GM10847 (cell line): Measurements from ENCODE around the gene TFAP2A.

Experiments used
- POLR2A ChIP-seq: IDR thresholded peaks from 2 replicates; pipeline ENCODE4 v1.6.1; 2011; ENCODE audit not compliant: insufficient read length; ENCODE audit errors: extremely low read depth

TFAP2A gene

DNA sequence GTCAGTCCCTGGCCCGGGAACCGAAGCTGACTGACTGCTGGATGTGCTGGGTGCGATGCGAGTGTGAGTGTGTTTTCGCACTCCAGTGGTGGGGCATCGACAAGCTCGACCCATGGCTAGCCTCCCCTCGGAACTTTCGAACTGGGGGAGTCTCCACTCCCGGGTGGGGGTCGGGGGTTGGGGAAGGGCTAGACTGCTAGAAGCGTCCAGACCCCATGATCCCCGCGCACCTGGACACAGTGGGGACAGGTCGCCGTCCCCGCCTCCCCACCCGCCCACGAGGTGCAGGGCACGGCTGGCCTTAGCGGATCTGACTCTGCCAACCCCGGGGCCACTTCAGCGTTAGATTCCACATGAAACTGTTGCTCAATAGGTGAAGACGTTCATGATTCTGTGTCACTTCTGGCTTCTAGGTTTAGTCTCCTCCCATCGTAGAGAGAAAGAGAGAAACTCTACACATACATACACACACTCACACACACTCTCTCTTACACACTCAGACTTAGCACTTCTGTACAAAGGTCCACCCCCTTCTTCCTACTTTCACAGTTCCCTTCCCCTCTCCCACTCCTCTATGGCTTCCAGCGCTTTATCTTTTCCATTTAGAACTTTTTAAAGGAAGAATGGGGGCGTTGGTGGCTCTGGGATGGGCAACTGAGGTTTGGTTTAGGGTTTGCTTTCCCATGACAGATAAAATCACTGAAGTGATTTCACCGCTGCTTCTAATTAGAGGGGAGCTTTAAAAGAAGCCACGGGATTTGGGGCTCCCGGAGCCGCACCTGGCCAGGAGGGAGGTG lies 5.1 kb upstream of the TFAP2A start:
- no peak for TF ChIP-seq POLR2A

DNA sequence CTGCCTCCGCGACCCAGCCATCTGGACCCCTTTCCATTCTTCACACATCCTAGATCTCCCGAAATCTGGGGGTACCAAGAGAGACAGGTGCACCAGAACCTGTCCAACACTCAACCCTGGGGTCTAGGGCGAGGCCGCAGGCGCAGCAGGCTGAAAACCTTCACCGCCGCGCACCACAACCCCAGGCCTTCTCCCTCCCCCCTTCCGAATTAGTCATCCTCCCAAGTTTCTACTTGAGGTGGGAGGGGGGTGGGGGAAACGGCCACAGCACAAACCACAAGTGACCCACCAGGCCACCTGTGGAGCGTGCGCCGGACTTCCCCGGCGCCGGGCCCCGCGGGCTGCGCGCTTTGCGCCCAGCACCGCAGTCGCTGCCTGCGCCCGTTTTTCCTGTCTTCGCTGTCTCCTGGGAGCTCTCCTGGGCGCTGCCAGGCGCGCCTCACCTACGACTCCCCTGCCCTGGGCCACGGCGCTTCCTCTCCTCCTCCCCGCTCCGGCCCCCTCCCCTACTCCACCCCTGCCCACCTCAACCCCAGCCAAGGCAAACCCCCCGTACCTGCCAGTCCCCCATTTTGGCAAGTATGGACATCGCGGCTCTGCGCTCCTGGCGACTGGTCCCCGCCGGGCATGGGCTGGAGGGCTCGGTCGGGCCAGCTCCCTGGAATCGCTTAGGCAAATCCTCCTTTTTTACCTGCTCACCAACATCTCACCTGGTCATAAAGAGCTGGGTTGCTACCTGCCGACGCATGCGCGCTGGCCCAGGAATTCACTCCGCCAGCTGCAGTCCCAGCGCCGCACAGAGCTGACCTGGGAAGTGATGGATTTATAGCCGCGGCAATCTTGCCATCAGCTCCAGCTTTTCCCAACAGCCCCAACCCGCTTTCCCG lies 4.2 kb upstream of the TFAP2A start:
- no peak for TF ChIP-seq POLR2A

DNA sequence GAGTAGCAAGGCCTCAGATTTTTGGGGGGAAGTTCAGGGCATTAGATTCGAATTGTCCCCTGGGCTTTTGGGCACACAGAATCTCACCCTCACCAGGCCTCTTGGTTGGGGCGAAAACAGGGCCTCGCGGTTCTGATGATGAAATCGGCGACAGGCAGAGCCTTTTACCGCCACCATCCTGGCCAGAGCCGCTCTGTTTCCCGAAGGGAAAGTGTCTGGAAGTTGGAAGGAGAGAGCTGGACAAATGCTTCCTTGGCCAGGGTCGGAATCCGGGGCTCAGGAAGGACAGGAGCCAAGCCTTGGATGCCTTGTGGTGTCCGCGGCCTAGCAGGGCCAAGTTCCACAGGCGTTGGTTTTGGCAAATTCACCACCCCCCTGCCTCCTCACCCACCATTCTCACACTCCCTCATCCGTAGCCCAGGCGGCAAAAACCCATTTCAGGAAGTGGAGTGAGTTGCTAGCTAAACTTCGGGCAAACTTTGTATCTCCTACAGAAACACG lies 3.5 kb upstream of the TFAP2A start:
- TF ChIP-seq POLR2A, result no peak

DNA sequence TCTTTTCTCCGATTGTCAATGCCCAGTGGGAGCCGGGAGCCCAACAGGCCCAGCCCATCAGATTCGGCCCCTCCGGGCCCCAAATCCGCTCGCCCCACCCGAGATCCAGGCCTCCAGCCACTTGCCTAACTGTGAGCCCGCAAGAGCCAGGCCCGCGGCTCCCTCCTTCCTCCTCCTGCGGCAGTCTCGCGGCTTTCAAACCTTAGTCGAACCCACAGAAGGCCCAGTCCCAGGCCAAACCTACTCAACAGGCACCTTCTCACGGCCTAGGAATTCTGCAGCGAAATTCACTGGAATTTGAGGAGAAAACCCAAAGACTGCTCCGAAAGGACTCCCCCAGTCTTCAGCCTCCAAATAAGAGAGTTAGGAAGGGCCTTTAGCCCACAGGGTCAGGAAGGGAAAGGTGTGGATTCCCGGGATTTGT lies 2.8 kb upstream of the TFAP2A start:
- TF ChIP-seq POLR2A, result no peak

DNA sequence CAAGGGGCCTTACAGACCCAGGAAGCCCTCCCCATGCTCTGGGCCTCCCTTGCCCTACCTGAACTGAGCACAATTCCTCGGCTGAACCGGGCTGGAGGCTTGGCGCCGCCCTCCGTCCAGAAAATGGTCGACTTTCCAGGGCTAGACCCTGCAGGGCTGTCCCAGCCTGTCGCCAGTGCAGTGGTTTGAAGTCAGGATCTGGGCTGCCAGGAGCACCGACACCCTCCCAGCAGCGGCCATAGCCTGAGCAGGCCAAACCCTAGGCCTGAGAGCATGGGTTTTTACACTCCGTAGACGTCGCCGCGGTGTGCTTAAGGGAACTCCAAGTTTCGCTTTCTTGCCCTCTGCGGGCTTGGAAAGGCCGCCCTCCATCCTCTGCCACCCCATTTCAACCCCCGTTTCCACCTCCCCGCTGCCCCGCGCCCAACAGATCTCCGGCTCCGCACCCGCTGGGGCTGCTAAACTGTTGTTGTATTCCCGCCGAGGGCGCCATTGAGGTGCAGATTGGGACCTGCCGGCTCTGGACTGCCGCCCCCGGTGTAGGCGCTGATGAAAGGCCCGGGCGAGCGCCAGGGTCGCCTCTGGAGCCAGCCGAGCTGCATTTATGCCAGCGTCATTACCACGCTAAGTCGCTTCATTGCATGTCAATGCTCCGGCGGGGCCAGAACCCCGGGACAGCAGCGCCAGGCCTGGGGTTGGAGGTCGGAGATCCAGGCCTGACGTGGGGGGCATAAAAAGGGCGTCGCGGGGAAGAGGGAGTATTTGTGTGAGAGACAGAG lies 2.2 kb upstream of the TFAP2A start:
- TF ChIP-seq POLR2A, result no peak

DNA sequence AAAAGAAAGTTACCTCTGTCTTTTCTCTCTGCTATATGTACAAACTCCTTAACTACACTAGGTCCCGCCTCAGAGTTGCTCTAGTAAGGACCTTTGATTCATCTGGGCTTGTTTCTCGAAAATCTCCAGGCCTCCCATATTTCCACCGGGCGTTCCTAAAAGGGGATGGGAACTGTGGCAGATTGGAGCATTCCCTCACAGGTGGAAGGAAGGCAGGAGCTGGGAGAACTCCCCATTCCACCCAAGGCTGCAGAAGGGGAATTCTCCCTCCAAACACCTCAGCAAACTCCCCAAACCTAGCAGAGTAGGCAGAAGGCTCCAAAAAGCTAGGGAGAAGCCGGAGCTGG lies 1.6 kb upstream of the TFAP2A start:
- no peak for TF ChIP-seq POLR2A

DNA sequence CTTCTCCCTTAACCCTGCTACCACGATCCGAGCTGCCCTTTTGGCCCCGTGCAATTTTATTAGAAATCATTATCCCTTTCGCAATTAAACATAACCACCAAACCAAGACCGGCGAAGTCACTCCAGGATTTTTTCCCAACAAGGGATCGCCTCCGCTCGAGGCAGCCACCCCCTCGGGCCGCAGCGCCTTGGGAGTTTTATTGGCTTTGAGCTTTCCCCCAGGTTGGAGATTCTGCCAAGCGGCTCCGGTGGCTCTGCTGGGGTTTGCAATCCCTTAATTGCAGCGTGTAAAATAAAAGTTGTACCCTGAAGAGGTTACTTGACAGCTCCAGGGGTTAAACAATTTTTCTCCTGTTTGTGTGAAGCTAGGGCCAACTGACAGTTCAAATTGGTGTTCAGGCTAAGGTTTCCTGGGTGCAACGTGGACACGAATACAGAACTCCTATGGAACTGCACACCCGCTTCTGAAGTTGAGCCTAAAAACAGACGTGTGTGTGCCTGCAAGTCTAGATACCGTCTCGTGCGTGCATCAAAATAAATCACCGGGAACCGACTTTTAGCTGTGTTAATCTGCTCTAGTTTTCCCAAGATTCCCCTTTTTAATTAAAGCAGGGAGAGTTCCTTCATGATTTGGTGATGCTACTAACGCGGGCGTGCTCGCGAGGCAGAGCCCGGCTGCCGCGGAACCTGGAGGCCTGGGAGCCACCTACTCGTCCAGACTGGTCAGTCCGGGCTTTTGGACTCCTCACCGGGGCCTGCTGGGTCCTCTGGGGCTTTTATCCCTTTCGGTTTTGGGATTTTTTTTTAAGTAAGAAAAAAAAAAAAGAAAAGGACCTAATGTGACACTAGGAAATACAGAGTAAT lies 975 bp upstream of the TFAP2A start:
- TF ChIP-seq POLR2A, result no peak

DNA sequence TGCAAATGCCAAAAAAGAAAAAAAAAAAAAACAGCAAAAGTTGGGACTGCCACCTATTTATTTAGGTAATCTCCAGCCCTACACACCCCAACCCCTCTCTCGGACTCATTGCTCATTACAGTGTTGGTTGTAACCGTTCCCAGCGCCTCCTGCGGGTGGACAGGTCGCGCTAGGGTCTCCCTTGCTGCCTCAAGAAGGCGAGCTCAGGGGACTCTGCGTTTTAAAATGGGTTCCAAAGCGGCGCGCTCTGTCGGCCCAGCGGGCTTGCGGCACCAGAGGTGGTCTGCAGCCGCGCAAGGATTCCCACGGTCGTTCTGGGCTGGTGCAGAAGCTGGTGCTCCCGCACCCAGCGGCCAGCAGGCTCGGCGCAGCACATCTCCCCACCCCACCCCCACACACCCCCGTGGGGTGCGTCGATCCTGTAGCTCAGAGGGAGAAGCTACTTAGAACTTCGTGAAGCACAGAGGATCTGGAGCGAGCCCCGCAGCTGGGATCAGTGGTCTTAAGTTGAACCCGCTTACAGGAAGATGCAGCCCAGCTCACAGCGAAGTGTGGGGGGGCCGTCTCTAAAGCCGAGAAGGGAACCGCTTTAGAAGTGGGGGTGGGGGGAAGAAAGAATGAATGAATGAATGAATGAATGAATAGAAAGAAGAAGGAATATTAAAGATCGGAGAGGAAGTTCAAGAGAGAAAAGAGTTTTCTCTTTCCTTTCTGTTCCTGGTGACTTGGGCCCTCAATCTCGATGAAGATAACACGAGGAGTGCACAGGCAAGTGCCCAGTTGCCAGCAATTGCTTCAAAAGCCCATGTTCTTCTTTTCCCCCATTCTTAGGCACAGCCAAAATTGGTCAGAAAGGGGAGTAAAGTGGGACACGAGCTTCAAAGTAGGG lies 780 bp downstream of the TFAP2A start:
- no peak for TF ChIP-seq POLR2A

DNA sequence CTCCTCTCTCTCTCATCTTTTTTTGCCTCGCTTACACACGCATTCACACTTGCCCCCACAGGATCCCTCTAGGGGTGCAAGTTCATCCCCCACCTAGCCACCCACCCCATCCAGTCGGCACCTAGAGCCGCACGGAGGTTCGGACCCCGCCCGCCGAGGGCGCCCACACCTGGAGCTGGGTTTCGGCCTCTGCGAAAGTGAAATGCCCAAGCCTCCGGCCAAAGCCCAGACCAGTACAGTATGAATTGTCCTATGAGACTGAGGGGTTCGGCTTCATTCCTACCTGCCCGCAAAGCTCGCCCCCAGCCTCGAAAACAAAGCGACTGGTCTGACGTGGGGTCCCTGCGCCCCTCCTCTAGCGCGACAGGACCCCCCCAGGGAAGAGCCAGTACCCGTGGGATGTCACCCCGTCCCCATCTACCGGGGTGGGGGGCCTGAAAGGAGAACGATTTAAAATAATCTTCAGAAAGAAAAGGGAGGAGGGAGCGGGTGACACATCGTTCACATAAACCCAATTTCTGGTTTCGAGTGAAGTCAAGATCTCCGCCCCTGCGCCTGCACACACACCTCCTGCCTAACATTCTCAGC lies 1.5 kb downstream of the TFAP2A start:
- no peak for TF ChIP-seq POLR2A

DNA sequence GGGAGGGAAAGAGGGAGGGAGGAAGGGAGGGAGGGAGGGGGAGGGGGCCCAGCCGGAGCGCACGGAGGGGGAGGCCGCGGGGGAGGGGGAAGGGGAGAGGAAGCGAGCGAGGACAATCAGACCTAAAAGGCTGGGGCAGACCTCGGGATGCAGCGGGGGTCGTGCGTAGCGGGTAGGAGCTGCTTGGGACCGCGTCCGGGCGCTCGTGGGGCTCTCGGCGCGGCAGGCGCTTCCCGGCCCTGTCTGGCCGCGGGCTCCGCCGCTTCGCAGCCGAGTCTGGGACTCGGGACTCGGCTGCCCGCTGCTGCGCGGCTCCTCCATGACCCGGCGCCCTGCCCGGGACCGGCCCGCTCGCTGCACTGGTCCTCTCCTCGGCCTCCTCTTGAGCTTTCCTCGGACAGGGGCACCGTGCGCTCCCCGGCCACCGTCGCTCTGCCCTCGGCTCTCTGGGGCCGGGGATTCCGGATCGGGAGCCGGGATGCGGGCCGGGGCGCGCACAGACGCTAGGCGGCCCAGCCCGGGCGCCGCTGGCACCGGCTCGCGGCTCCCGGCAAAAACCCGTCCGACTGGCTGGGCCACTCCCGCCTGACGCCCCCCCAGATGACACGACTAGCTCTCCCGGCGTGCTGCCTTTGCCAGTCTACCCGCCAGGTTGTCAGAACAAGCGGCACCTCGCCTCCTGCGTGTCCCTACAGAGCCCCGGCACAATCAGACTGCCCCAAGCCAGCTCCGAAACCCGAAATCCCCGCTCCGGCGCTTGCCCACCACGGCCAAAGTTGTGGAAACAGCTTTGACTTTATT lies 2.2 kb downstream of the TFAP2A start:
- no peak for TF ChIP-seq POLR2A

DNA sequence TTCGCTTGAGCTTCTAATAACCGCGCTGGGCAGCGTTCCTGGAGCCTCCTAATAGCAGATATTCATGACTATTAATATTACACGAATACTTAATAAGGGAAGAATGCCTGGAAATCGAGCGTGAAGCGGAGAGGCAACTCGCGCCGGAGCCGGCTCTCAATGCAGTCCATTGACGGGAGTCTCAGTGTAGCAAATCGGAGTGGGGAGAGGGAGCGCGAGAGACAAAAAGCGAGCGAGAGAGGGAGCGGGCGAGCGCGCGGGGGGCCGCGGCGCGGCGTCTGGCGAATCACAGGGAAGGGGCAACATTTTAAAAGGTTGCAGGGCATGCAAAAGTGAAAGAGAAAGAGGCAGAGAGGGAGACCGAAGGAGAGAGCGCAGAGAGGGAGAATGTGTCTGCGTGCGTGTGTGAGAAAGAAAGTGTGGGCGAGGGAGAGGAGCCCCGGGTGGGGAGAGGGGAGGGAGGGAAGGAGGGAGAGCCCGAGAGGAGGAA lies 2.9 kb downstream of the TFAP2A start:
- no peak for TF ChIP-seq POLR2A
